Ectodermal cell (in vitro differentiated cells): ENCODE results near the gene CAV3.

Experiments
- H3K27ac ChIP-seq: 2 replicates; pipeline ENCODE4 v1.7.0; 2013; ENCODE audit warnings: mild to moderate bottlenecking, low read depth, low read length; ENCODE audit not compliant: insufficient read depth, poor library complexity, severe bottlenecking
- H3K27me3 ChIP-seq: 2 replicates; pipeline ENCODE4 v1.7.0; 2013; ENCODE audit warnings: mild to moderate bottlenecking, low read length; ENCODE audit not compliant: insufficient read depth, control insufficient read depth, poor library complexity, severe bottlenecking
- H3K36me3 ChIP-seq: one replicate; pipeline ENCODE4 v1.7.0; 2013; ENCODE audit warnings: low read length; ENCODE audit not compliant: control insufficient read depth, insufficient read depth
- H3K4me1 ChIP-seq: one replicate; pipeline ENCODE4 v1.7.0; 2013; ENCODE audit warnings: low read length; ENCODE audit not compliant: control insufficient read depth, insufficient read depth
- H3K4me3 ChIP-seq: 2 replicates; pipeline ENCODE4 v1.7.0; 2013; ENCODE audit warnings: low read depth, low read length, control low read depth; ENCODE audit not compliant: insufficient read depth
- H3K9me3 ChIP-seq: 2 replicates; pipeline ENCODE4 v1.7.0; 2013; ENCODE audit warnings: mild to moderate bottlenecking, low read length, moderate library complexity; ENCODE audit not compliant: control insufficient read depth
- WGBS, 2 experiments: methylation state at CpG; one replicate each; pipeline ENCODE4 v1.1.7; 2013; ENCODE audit warnings: missing lambda C conversion rate in 2 of 2; 5-methylcytosine and 5-hydroxymethylcytosine counted together

The CAV3 gene

GRCh38 chr3:8790529-8790928 is 56.9 kb downstream of the CAV3 start:
- no peaks in the 10 kb centered on the region for H3K4me1 ChIP-seq
- no peaks in the 10 kb centered on the region for H3K36me3 ChIP-seq
- no peaks in the 10 kb centered on the region for H3K27me3 ChIP-seq
- WGBS, 2 experiments = 94 to 95% methylated on average over 2 of the region's 2 CpGs
- H3K27ac ChIP-seq = no peak overlapping the region
- H3K4me3 ChIP-seq = no peak overlapping the region
- H3K9me3 ChIP-seq = no peaks in the 10 kb centered on the region

GRCh38 chr3:8793242-8793641 is 59.6 kb downstream of the CAV3 start:
- no peaks in the 10 kb centered on the region for H3K4me1 ChIP-seq
- no peaks in the 10 kb centered on the region for H3K9me3 ChIP-seq
- H3K27me3 ChIP-seq = no peaks in the 10 kb centered on the region
- H3K36me3 ChIP-seq = no peaks in the 10 kb centered on the region
- no peak overlapping the region for H3K27ac ChIP-seq
- WGBS, 2 experiments = 91 to 94% methylated on average over 7 of the region's 7 CpGs
- H3K4me3 ChIP-seq = no peak overlapping the region

GRCh38 chr3:8794247-8794646 is 60.6 kb downstream of the CAV3 start:
- H3K36me3 ChIP-seq = no peaks in the 10 kb centered on the region
- 92 to 94% methylated on average over 3 of the region's 3 CpGs for WGBS, 2 experiments
- H3K9me3 ChIP-seq = no peaks in the 10 kb centered on the region
- H3K27me3 ChIP-seq = no peaks in the 10 kb centered on the region
- no peak overlapping the region for H3K27ac ChIP-seq
- H3K4me3 ChIP-seq = no peak overlapping the region
- H3K4me1 ChIP-seq = no peaks in the 10 kb centered on the region
